CD4-positive, alpha-beta T cell treated with Interleukin-15 for 4 hours (primary cell): ENCODE data around the gene RHOC.
"Not testable (repeated sequence)": the region's sequence is repeated elsewhere in the genome, so short reads cannot be mapped to it uniquely, and the experiment has no call there.

Experiments used
- DNase-seq: peaks from one replicate; pipeline ENCODE4 v3.0.0-alpha.2; 2020; ENCODE audit warnings: low spot score

Gene RHOC

GRCh38 chr1:112706505-112707220 lies at the start of gene RHOC:
Gene RHOC (minus strand): TSS chr1:112707127. CDS start chr1:112703799, 3,328 bp downstream.
- no peak for DNase-seq

- no peak for DNase-seq
These were observed 47.2 kb upstream of the RHOC start for GRCh38 chr1:112754116-112754628.

- DNase-seq = no peak
These were observed 41.5 kb upstream of the RHOC start for GRCh38 chr1:112748396-112748795.

GRCh38 chr1:112744009-112744578 lies 37.2 kb upstream of the RHOC start:
- DNase-seq = no peak

- DNase-seq = no peak
These were observed 36.5 kb upstream of the RHOC start for GRCh38 chr1:112743174-112744008.

- DNase-seq = no peak
These were observed 30.6 kb upstream of the RHOC start for GRCh38 chr1:112737573-112737972.

- no peak for DNase-seq
These were observed 28.8 kb upstream of the RHOC start for GRCh38 chr1:112735752-112736151.

GRCh38 chr1:112731451-112731850 lies 24.5 kb upstream of the RHOC start:
- DNase-seq = no peak

- no peak for DNase-seq
These were observed 23.0 kb upstream of the RHOC start for GRCh38 chr1:112729909-112730308.

GRCh38 chr1:112729011-112729410 lies 22.1 kb upstream of the RHOC start:
- not testable (repeated sequence) for DNase-seq

- DNase-seq = not testable (repeated sequence)
These were observed 21.5 kb upstream of the RHOC start for GRCh38 chr1:112728306-112728971.

- DNase-seq = no peak
These were observed 20.8 kb upstream of the RHOC start for GRCh38 chr1:112727716-112728115.

- DNase-seq = not testable (repeated sequence)
These were observed 17.3 kb upstream of the RHOC start for GRCh38 chr1:112724240-112724639.

GRCh38 chr1:112723511-112723839 lies 16.5 kb upstream of the RHOC start:
- DNase-seq = no peak

GRCh38 chr1:112722601-112723510 lies 15.9 kb upstream of the RHOC start:
- no peak for DNase-seq

GRCh38 chr1:112721966-112722524 lies 15.1 kb upstream of the RHOC start:
- no peak for DNase-seq

GRCh38 chr1:112721294-112721693 lies 14.4 kb upstream of the RHOC start:
- DNase-seq = not testable (repeated sequence)

- DNase-seq = no peak
These were observed 13.9 kb upstream of the RHOC start for GRCh38 chr1:112720800-112721199.

- DNase-seq = no peak
These were observed 12.8 kb upstream of the RHOC start for GRCh38 chr1:112719706-112720105.

- DNase-seq = peak; percentile 69
These were observed 11.9 kb upstream of the RHOC start for GRCh38 chr1:112718691-112719418.
